Measurements from ENCODE around the gene PASD1. TPM values are rescaled to one million over a fixed set of nuclear protein-coding genes. Genes with fewer than 3 reads are reported as not detected.

PASD1 gene, protein sequence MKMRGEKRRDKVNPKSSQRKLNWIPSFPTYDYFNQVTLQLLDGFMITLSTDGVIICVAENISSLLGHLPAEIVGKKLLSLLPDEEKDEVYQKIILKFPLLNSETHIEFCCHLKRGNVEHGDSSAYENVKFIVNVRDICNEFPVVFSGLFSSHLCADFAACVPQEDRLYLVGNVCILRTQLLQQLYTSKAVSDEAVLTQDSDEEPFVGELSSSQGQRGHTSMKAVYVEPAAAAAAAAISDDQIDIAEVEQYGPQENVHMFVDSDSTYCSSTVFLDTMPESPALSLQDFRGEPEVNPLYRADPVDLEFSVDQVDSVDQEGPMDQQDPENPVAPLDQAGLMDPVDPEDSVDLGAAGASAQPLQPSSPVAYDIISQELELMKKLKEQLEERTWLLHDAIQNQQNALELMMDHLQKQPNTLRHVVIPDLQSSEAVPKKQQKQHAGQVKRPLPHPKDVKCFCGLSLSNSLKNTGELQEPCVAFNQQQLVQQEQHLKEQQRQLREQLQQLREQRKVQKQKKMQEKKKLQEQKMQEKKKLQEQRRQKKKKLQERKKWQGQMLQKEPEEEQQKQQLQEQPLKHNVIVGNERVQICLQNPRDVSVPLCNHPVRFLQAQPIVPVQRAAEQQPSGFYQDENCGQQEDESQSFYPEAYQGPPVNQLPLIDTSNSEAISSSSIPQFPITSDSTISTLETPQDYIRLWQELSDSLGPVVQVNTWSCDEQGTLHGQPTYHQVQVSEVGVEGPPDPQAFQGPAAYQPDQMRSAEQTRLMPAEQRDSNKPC
- total RNA-seq (not detected), total RNA-seq (0 to 0.17 (median 0) reads per million in 29 experiments)
- not detected for total RNA-seq (2013)

DNA sequence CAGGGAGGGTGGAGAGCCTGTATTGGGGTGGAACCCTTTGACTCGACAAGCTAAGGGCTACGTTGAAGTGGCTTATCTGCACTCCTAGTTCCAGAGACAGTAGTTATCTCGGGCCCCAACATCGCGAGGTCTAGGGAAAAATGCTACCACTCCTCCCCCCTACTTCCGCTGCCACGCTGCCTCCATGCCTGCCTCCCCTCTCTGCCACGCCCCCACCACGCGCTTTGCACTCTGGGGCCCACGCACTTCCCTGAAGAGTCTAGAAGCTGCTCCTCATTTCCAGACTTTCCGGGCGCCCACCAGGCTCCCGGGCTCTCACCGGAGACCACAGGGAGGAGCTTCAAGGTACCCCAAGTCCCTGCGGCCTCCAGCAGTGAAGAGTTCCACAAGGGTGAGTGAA, at the start of gene PASD1:
PASD1 (plus strand) TSS at position 227 of the 400 bp plus-strand sequence. CDS start 37,879 bp downstream, outside the sequence.
- Mint-ChIP-seq H3K36me3 (no peaks in the 10 kb centered on the region), H3K27me3 (peaks cover 0 to 8% of the 10 kb centered on the region in 2 donors), H3K4me1 (no peaks in the 10 kb centered on the region), H3K4me3 (no peak within 1 kb of the TSS), H3K9me3 (no peaks in the 10 kb centered on the region), H3K27ac (no peak within 1 kb of the TSS)
- DNase-seq (no peak), ATAC-seq (replicated peaks in 1 of 4) (no peak)
- H3K4me3 ChIP-seq (ENCODE audit: control insufficient read depth in 1 of 2, extremely low read depth in 1 of 2, low read length in 1 of 2), result no peak within 1 kb of the TSS
- CTCF ChIA-PET, result no interaction called here
- no peaks in the 10 kb centered on the region for H3K27me3 ChIP-seq (replicated peaks in 1 of 2; ENCODE audit: control insufficient read depth in 2 of 2, extremely low read depth in 1 of 2, insufficient read depth in 2 of 2, low read length in 1 of 2)
- H3K9me3 ChIP-seq, result no peaks in the 10 kb centered on the region
- POLR2A ChIA-PET, result no interaction called here
- no peak within 1 kb of the TSS for H3K27ac ChIP-seq (ENCODE audit: low read length)
- H3K36me3 ChIP-seq (ENCODE audit: control insufficient read depth in 2 of 2, extremely low read depth in 1 of 2, insufficient read depth in 1 of 2, low read length in 1 of 2), result no peaks in the 10 kb centered on the region
- no peaks in the 10 kb centered on the region for H3K4me1 ChIP-seq (ENCODE audit: control insufficient read depth in 1 of 2, extremely low read depth in 1 of 2, insufficient read depth in 2 of 2, low read length in 2 of 2)
- 83% methylated on average over 1 of the region's 16 CpGs for WGBS (ENCODE audit: insufficient coverage)

DNA sequence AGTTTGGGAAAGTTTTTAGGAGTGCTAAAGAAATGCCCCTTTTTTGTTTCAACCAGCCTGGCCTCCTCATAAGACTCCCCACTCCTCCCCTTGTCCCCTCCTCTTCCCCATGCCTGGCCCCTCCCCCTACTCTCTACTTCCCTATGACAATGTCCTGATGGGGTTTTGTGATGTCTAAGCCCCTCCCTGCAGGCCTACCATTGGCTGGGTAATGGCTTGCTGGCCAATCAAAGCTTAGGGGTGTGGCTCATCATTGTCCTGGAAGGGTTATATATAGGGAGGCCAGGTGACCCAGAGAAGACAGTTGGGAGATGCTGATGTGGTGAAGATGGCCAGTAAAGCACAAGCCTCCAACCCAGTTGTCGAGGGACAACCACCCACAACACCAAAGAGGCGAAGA, 48.2 kb upstream of the PASD1 start:
- H3K4me3 Mint-ChIP-seq, result no peak overlapping the region
- H3K36me3 ChIP-seq (ENCODE audit: control insufficient read depth in 2 of 2, extremely low read depth in 1 of 2, insufficient read depth in 1 of 2, low read length in 1 of 2), result no peaks in the 10 kb centered on the region
- H3K27ac Mint-ChIP-seq, result no peak overlapping the region
- H3K4me1 Mint-ChIP-seq, result no peaks in the 10 kb centered on the region
- no peaks in the 10 kb centered on the region for H3K9me3 Mint-ChIP-seq
- POLR2A ChIA-PET, result no interaction called here
- H3K27ac ChIP-seq (ENCODE audit: low read length), result no peak overlapping the region
- no CpG with 5 or more reads among the region's 2 CpGs for WGBS (ENCODE audit: insufficient coverage)
- H3K9me3 ChIP-seq, result no peaks in the 10 kb centered on the region
- no peaks in the 10 kb centered on the region for H3K36me3 Mint-ChIP-seq
- no peaks in the 10 kb centered on the region for H3K4me1 ChIP-seq (ENCODE audit: control insufficient read depth in 1 of 2, extremely low read depth in 1 of 2, insufficient read depth in 2 of 2, low read length in 2 of 2)
- CTCF ChIA-PET, result no interaction called here
- DNase-seq (no peak), ATAC-seq (replicated peaks in 1 of 4) (no peak)
- peaks cover 0 to 5% of the 10 kb centered on the region in 2 experiments for H3K27me3 ChIP-seq (replicated peaks in 1 of 2; ENCODE audit: control insufficient read depth in 2 of 2, extremely low read depth in 1 of 2, insufficient read depth in 2 of 2, low read length in 1 of 2)
- H3K4me3 ChIP-seq (ENCODE audit: control insufficient read depth in 1 of 2, extremely low read depth in 1 of 2, low read length in 1 of 2), result no peak overlapping the region
- H3K27me3 Mint-ChIP-seq, result peaks cover 11 to 39% of the 10 kb centered on the region in 2 donors

DNA sequence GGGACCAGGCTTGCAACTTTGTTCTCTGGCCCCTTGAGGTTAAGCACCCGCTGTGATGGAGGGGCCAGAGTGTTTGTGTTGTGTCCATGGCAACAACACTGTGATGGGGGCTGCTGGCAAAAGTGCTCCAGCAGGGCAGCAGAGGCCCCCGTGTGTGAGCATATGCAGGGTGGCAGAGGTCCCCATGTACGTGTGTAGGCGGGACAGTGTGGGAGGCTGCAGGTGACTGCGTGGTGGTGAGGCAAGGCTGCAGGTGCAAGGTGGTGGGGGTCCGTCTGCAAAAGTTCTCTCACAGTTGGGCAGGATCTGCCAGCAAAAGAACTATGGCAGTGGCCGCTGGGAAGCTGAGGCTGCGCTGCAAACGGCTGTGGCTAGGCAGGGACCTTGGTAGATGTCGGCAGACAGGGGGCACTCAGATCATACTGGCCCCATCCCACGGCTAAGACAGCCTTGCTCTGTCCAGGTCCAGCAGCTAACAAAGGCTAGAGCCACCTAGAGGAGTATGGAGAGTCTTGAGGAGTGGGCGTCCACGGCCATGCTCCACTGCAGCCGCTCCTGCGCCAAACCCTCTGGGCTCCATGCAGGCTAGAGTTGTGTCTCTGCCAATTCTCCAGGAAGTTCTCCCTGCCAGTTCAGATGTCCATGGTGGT, 46.8 kb upstream of the PASD1 start:
- no peak for ATAC-seq (replicated peaks in 1 of 4)
- no peak overlapping the region for H3K27ac Mint-ChIP-seq

DNA sequence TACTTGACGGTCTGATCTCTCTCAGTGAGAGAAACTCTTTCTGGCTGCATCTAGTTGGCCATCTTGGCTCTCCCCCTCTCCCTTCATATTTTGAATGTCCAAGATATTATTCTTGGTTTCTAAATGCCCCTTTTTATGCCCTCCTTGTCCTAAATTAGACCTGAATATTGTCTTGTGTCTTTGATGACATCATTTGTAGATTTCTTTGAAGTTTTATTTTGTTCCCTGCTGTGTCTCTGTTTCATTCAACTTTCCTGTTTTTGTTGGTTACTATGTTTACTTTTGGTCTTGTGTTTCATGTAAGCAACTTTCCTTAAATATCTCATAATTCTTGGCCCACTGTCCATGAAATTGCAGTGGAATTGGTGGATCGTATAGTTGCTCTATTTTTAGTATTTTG, 46.1 kb upstream of the PASD1 start:
- Histone ChIP-seq H3K36me3 (ENCODE audit: control insufficient read depth in 2 of 2, extremely low read depth in 1 of 2, insufficient read depth in 1 of 2, low read length in 1 of 2) (no peaks in the 10 kb centered on the region), H3K4me1 (ENCODE audit: control insufficient read depth in 1 of 2, extremely low read depth in 1 of 2, insufficient read depth in 2 of 2, low read length in 2 of 2) (no peaks in the 10 kb centered on the region), H3K27me3 (replicated peaks in 1 of 2; ENCODE audit: control insufficient read depth in 2 of 2, extremely low read depth in 1 of 2, insufficient read depth in 2 of 2, low read length in 1 of 2) (peaks cover 2 to 5% of the 10 kb centered on the region in 2 experiments), H3K4me3 (ENCODE audit: control insufficient read depth in 1 of 2, extremely low read depth in 1 of 2, low read length in 1 of 2) (no peak overlapping the region), H3K9me3 (no peaks in the 10 kb centered on the region), H3K27ac (ENCODE audit: low read length) (no peak overlapping the region)
- Mint-ChIP-seq H3K27ac (no peak overlapping the region), H3K36me3 (no peaks in the 10 kb centered on the region), H3K4me1 (no peaks in the 10 kb centered on the region), H3K4me3 (no peak overlapping the region), H3K9me3 (no peaks in the 10 kb centered on the region), H3K27me3 (peaks cover 9 to 34% of the 10 kb centered on the region in 2 donors)
- CTCF ChIA-PET, result no interaction called here
- WGBS (ENCODE audit: insufficient coverage), result no CpG with 5 or more reads among the region's 2 CpGs
- POLR2A ChIA-PET, result no interaction called here
- DNase-seq (no peak), ATAC-seq (replicated peaks in 1 of 4) (no peak)

More for the DNA sequence above, 46.8 kb upstream of the PASD1 start:
- Histone ChIP-seq H3K27ac (ENCODE audit: low read length) (no peak overlapping the region), H3K27me3 (replicated peaks in 1 of 2; ENCODE audit: control insufficient read depth in 2 of 2, extremely low read depth in 1 of 2, insufficient read depth in 2 of 2, low read length in 1 of 2) (peaks cover 2 to 5% of the 10 kb centered on the region in 2 experiments), H3K4me3 (ENCODE audit: control insufficient read depth in 1 of 2, extremely low read depth in 1 of 2, low read length in 1 of 2) (no peak overlapping the region), H3K36me3 (ENCODE audit: control insufficient read depth in 2 of 2, extremely low read depth in 1 of 2, insufficient read depth in 1 of 2, low read length in 1 of 2) (no peaks in the 10 kb centered on the region), H3K9me3 (no peaks in the 10 kb centered on the region), H3K4me1 (ENCODE audit: control insufficient read depth in 1 of 2, extremely low read depth in 1 of 2, insufficient read depth in 2 of 2, low read length in 2 of 2) (no peaks in the 10 kb centered on the region)
- no peak overlapping the region for H3K4me3 Mint-ChIP-seq
- H3K9me3 Mint-ChIP-seq, result no peaks in the 10 kb centered on the region
- no peaks in the 10 kb centered on the region for H3K36me3 Mint-ChIP-seq
- CTCF ChIA-PET, result no interaction called here
- WGBS (ENCODE audit: insufficient coverage), result 56% methylated on average over 6 of the region's 15 CpGs
- H3K4me1 Mint-ChIP-seq, result no peaks in the 10 kb centered on the region
- POLR2A ChIA-PET, result no interaction called here
- peaks cover 7 to 30% of the 10 kb centered on the region in 2 donors for H3K27me3 Mint-ChIP-seq
- DNase-seq, result no peak

DNA sequence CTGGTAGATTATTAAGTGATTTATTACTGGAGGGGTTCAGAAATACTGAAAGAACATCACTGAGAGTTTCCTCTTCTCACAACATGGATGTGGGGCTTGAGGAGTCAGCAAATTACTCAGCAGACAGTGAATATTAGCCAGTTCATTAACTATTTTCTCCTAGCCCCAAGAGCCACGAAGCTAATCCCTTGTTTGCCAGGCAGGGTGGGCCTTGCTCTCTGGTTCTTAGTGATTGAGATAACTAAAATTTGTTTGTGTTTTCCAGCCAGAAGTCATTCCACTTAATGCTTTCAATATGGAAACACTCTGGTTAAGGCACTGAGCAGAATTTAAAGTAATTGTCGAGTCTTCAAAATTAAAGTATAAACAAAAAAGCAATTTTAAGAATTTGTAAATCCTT, 40.1 kb upstream of the PASD1 start:
- H3K27ac ChIP-seq (ENCODE audit: low read length), result no peak overlapping the region
- H3K27me3 ChIP-seq (replicated peaks in 1 of 2; ENCODE audit: control insufficient read depth in 2 of 2, extremely low read depth in 1 of 2, insufficient read depth in 2 of 2, low read length in 1 of 2), result peaks cover 0 to 2% of the 10 kb centered on the region in 2 experiments
- Mint-ChIP-seq H3K9me3 (no peaks in the 10 kb centered on the region), H3K4me3 (no peak overlapping the region), H3K27ac (no peak overlapping the region), H3K4me1 (no peaks in the 10 kb centered on the region), H3K36me3 (no peaks in the 10 kb centered on the region), H3K27me3 (peaks cover 2 to 40% of the 10 kb centered on the region in 2 donors)
- H3K9me3 ChIP-seq, result no peaks in the 10 kb centered on the region
- H3K36me3 ChIP-seq (ENCODE audit: control insufficient read depth in 2 of 2, extremely low read depth in 1 of 2, insufficient read depth in 1 of 2, low read length in 1 of 2), result no peaks in the 10 kb centered on the region
- H3K4me3 ChIP-seq (ENCODE audit: control insufficient read depth in 1 of 2, extremely low read depth in 1 of 2, low read length in 1 of 2), result no peak overlapping the region
- CTCF ChIA-PET, result no interaction called here
- POLR2A ChIA-PET, result no interaction called here
- WGBS (ENCODE audit: insufficient coverage), result no CpG with 5 or more reads among the region's 2 CpGs
- no peaks in the 10 kb centered on the region for H3K4me1 ChIP-seq (ENCODE audit: control insufficient read depth in 1 of 2, extremely low read depth in 1 of 2, insufficient read depth in 2 of 2, low read length in 2 of 2)
- DNase-seq (no peak), ATAC-seq (replicated peaks in 1 of 4) (no peak)

DNA sequence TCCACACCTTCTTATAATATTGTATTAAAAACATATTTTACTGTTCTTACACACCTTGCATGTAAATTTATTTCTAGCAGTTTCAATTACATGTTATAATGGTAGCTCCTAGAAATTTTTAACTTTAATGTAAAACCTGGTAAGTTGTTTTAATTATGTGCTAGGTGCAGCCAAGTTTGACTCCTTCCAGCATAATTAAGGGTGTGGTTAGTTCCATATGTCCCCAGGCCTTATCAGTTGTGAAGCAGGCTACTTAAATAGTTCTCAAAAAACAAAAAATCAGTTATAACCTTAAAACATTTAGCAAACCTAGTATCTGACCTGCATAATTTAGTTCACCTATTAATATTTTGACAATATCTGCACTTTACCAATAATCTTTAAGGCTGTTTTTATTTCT, 26.9 kb upstream of the PASD1 start:
- no peaks in the 10 kb centered on the region for H3K36me3 Mint-ChIP-seq
- Histone ChIP-seq H3K4me3 (ENCODE audit: control insufficient read depth in 1 of 2, extremely low read depth in 1 of 2, low read length in 1 of 2) (no peak overlapping the region), H3K4me1 (ENCODE audit: control insufficient read depth in 1 of 2, extremely low read depth in 1 of 2, insufficient read depth in 2 of 2, low read length in 2 of 2) (no peaks in the 10 kb centered on the region), H3K27ac (ENCODE audit: low read length) (no peak overlapping the region), H3K9me3 (no peaks in the 10 kb centered on the region), H3K36me3 (ENCODE audit: control insufficient read depth in 2 of 2, extremely low read depth in 1 of 2, insufficient read depth in 1 of 2, low read length in 1 of 2) (no peaks in the 10 kb centered on the region), H3K27me3 (replicated peaks in 1 of 2; ENCODE audit: control insufficient read depth in 2 of 2, extremely low read depth in 1 of 2, insufficient read depth in 2 of 2, low read length in 1 of 2) (no peaks in the 10 kb centered on the region)
- no peak overlapping the region for H3K27ac Mint-ChIP-seq
- H3K27me3 Mint-ChIP-seq, result peaks cover 5 to 26% of the 10 kb centered on the region in 2 donors
- H3K4me3 Mint-ChIP-seq, result no peak overlapping the region
- H3K4me1 Mint-ChIP-seq, result no peaks in the 10 kb centered on the region
- no peak for DNase-seq
- H3K9me3 Mint-ChIP-seq, result no peaks in the 10 kb centered on the region
- ATAC-seq (replicated peaks in 1 of 4), result no peak
- CTCF ChIA-PET, result no interaction called here
- POLR2A ChIA-PET, result no interaction called here

All from T-cell (primary cell).